Activated CD4-positive, alpha-beta T cell treated with anti-CD3 and anti-CD28 coated beads for 48 hours (primary cell): ENCODE measurements around the gene CD79B.

Source experiments
- DNase-seq: peaks from one replicate; pipeline ENCODE4 v3.0.0-alpha.2; 2020

The CD79B gene

GRCh38 chr17:63950940-63951907, 19.1 kb upstream of the CD79B start:
- DNase-seq: peak; percentile 38

GRCh38 chr17:63949576-63950250, 17.6 kb upstream of the CD79B start:
- no peak for DNase-seq

- DNase-seq: no peak
Measured at GRCh38 chr17:63948521-63948920, 16.4 kb upstream of the CD79B start.

GRCh38 chr17:63947711-63948330, 15.7 kb upstream of the CD79B start:
- DNase-seq: no peak

- peak; percentile 75 for DNase-seq
Measured at GRCh38 chr17:63946440-63947363, 14.6 kb upstream of the CD79B start.

- DNase-seq: no peak
Measured at GRCh38 chr17:63945784-63946439, 13.8 kb upstream of the CD79B start.

- DNase-seq: no peak
Measured at GRCh38 chr17:63944736-63945499, 12.8 kb upstream of the CD79B start.

- DNase-seq: no peak
Measured at GRCh38 chr17:63943745-63944144, 11.6 kb upstream of the CD79B start.

- DNase-seq: no peak
Measured at GRCh38 chr17:63942309-63942985, 10.3 kb upstream of the CD79B start.

GRCh38 chr17:63941751-63942150, 9.6 kb upstream of the CD79B start:
- DNase-seq: no peak

GRCh38 chr17:63941162-63941561, 9.0 kb upstream of the CD79B start:
- no peak for DNase-seq

GRCh38 chr17:63940584-63940983, 8.5 kb upstream of the CD79B start:
- DNase-seq: no peak

GRCh38 chr17:63939884-63940283, 7.8 kb upstream of the CD79B start:
- no peak for DNase-seq

- DNase-seq: no peak
Measured at GRCh38 chr17:63939401-63939800, 7.3 kb upstream of the CD79B start.

- DNase-seq: no peak
Measured at GRCh38 chr17:63937920-63938319, 5.8 kb upstream of the CD79B start.

GRCh38 chr17:63937319-63937718, 5.2 kb upstream of the CD79B start:
- DNase-seq: no peak

GRCh38 chr17:63934183-63935112, 2.3 kb upstream of the CD79B start:
- DNase-seq: no peak

- no peak for DNase-seq
Measured at GRCh38 chr17:63933598-63933997, 1.5 kb upstream of the CD79B start.

GRCh38 chr17:63932721-63933120, 590 bp upstream of the CD79B start:
- no peak for DNase-seq
